GM23338 (cell line): Measurements from ENCODE around the gene ZSCAN21. TPM values are rescaled to one million over a fixed set of nuclear protein-coding genes. Genes with fewer than 3 reads are reported as not detected.
A peak's percentile ranks its signal among the peaks of the same experiment; 100 is the strongest.

Experiments
- ATAC-seq: fragments of 200-7000 bp; cut with Tn5 transposase; 3 replicates; pipeline ENCODE4 v1.9.1; 2020
- DNase-seq: peaks from one replicate; pipeline ENCODE4 v3.0.0-alpha.2; 2015; ENCODE audit warnings: low spot score
- H2AFZ ChIP-seq: fragments of 200-600 bp; sonication (generic); 2 replicates; pipeline ENCODE4 v1.8.0; 2016; ENCODE audit warnings: antibody characterized with exemption, mild to moderate bottlenecking, moderate library complexity
- H3F3A ChIP-seq: fragments of 200-600 bp; sonication (generic); replicated peaks from 2 replicates; pipeline ENCODE4 v1.8.0; 2017; ENCODE audit warnings: antibody characterized with exemption, mixed run types, low read depth
- H3K27ac ChIP-seq: fragments of 200-600 bp; sonication (generic); 2 replicates; pipeline ENCODE4 v1.6.1; 2016; ENCODE audit warnings: low read depth
- H3K27me3 ChIP-seq: fragments of 200-600 bp; sonication (generic); 2 replicates; pipeline ENCODE4 v1.8.0; 2016; ENCODE audit warnings: mild to moderate bottlenecking, mixed run types, moderate library complexity; ENCODE audit not compliant: insufficient read depth
- H3K36me3 ChIP-seq: fragments of 200-600 bp; sonication (generic); 2 replicates; pipeline ENCODE4 v1.8.0; 2016; ENCODE audit warnings: mild to moderate bottlenecking; ENCODE audit not compliant: insufficient read depth
- H3K4me1 ChIP-seq: fragments of 200-600 bp; sonication (generic); 2 replicates; pipeline ENCODE4 v1.8.0; 2016; ENCODE audit warnings: mild to moderate bottlenecking, moderate library complexity; ENCODE audit not compliant: insufficient read depth
- H3K4me2 ChIP-seq: fragments of 200-600 bp; sonication (generic); 2 replicates; pipeline ENCODE4 v1.7.1; 2017; ENCODE audit warnings: mixed run types
- H3K4me3 ChIP-seq: fragments of 200-600 bp; sonication (generic); 2 replicates; pipeline ENCODE4 v1.6.1; 2016; ENCODE audit warnings: mixed run types
- H3K79me2 ChIP-seq: fragments of 200-600 bp; sonication (generic); replicated peaks from 2 replicates; pipeline ENCODE4 v1.8.0; 2017; ENCODE audit warnings: mild to moderate bottlenecking; ENCODE audit not compliant: insufficient read depth
- H3K9me2 ChIP-seq: fragments of 200-600 bp; sonication (generic); 2 replicates; pipeline ENCODE4 v1.8.0; 2017; ENCODE audit not compliant: insufficient read depth
- H4K20me1 ChIP-seq: fragments of 200-600 bp; sonication (generic); replicated peaks from 2 replicates; pipeline ENCODE4 v1.8.0; 2017; ENCODE audit warnings: mild to moderate bottlenecking; ENCODE audit not compliant: insufficient read depth
- H3K27ac Mint-ChIP-seq: 2 replicates; pipeline ENCODE4 v1.8.0; 2020; ENCODE audit warnings: inconsistent platforms, mild to moderate bottlenecking, moderate library complexity, mixed read lengths
- H3K27me3 Mint-ChIP-seq: 3 replicates; pipeline ENCODE4 v1.8.0; 2022; ENCODE audit warnings: low read depth, mild to moderate bottlenecking, moderate library complexity, mixed read lengths, inconsistent platforms; ENCODE audit not compliant: insufficient read depth, poor library complexity
- H3K36me3 Mint-ChIP-seq: 3 replicates; pipeline ENCODE4 v1.8.0; 2021; ENCODE audit warnings: low read depth, mild to moderate bottlenecking, inconsistent platforms, moderate library complexity, mixed read lengths
- H3K4me1 Mint-ChIP-seq: 3 replicates; pipeline ENCODE4 v1.8.0; 2020; ENCODE audit warnings: mild to moderate bottlenecking, inconsistent platforms, mixed read lengths
- H3K4me3 Mint-ChIP-seq: 3 replicates; pipeline ENCODE4 v1.8.0; 2021; ENCODE audit warnings: moderate library complexity, mild to moderate bottlenecking, inconsistent platforms, mixed read lengths
- H3K9me3 Mint-ChIP-seq: 3 replicates; pipeline ENCODE4 v1.8.0; 2020; ENCODE audit warnings: moderate library complexity, mild to moderate bottlenecking, inconsistent platforms, mixed read lengths
- CREB1 ChIP-seq: fragments of 250-450 bp; sonication (Bioruptor Pico); IDR thresholded peaks from 2 replicates; pipeline ENCODE4 v1.5.0; 2020; ENCODE audit warnings: low read depth, mild to moderate bottlenecking, moderate library complexity
- CTCF ChIP-seq, 2 experiments: fragments of 200-600 bp in 1 of 2; sonication (generic) in 1 of 2; conservative IDR thresholded peaks; 2 replicates each; pipeline versions ENCODE4 v1.5.1 to v1.6.1; 2016 to 2017; ENCODE audit warnings: antibody characterized with exemption in 2 of 2, low read depth in 2 of 2, mild to moderate bottlenecking in 2 of 2, moderate library complexity in 1 of 2
- EZH2 ChIP-seq: fragments of 200-600 bp; sonication (generic); IDR thresholded peaks from one replicate; pipeline ENCODE4 v1.8.0; 2017; ENCODE audit warnings: antibody characterized with exemption, mild to moderate bottlenecking, low read depth; ENCODE audit not compliant: unreplicated experiment
- EZH2phosphoT487 ChIP-seq: fragments of 200-600 bp; sonication (generic); IDR thresholded peaks from one replicate; pipeline ENCODE4 v1.8.1; 2018; ENCODE audit warnings: antibody characterized with exemption; ENCODE audit not compliant: unreplicated experiment
- JUNB ChIP-seq: IDR thresholded peaks from one replicate; pipeline ENCODE4 v1.6.1; 2016; ENCODE audit warnings: antibody characterized with exemption; ENCODE audit not compliant: unreplicated experiment
- NANOG ChIP-seq: IDR thresholded peaks from 2 replicates; pipeline ENCODE4 v1.6.1; 2016; ENCODE audit warnings: antibody characterized with exemption, borderline replicate concordance
- POLR2AphosphoS5 ChIP-seq: IDR thresholded peaks from 2 replicates; pipeline ENCODE4 v1.6.1; 2016; ENCODE audit warnings: antibody characterized with exemption, low read depth
- REST ChIP-seq: IDR thresholded peaks from one replicate; pipeline ENCODE4 v1.6.1; 2018; ENCODE audit warnings: antibody characterized with exemption; ENCODE audit not compliant: unreplicated experiment
- STAT1 ChIP-seq: IDR thresholded peaks from one replicate; pipeline ENCODE4 v1.6.1; 2016; ENCODE audit warnings: antibody characterized with exemption; ENCODE audit not compliant: unreplicated experiment
- ZNF114 ChIP-seq: fragments of 250-450 bp; sonication (Bioruptor Pico); IDR thresholded peaks from 2 replicates; pipeline ENCODE4 v1.5.0; 2020; ENCODE audit warnings: mild to moderate bottlenecking, moderate library complexity
- ZNF331 ChIP-seq: fragments of 250-450 bp; sonication (Bioruptor Pico); IDR thresholded peaks from 2 replicates; pipeline ENCODE4 v1.5.0; 2020; ENCODE audit warnings: low read depth, mild to moderate bottlenecking, moderate library complexity
- ZNF462 ChIP-seq: fragments of 250-450 bp; sonication (Bioruptor Pico); IDR thresholded peaks from 2 replicates; pipeline ENCODE4 v1.5.0; 2020; ENCODE audit warnings: mild to moderate bottlenecking, moderate library complexity
- polyA plus RNA-seq: library from polyadenylated mRNA; unstranded; fragments of >200 nt; fragmentation: Nextera tagmentation; extraction: Ambion mirVana; gene quantifications from 2 replicates; pipeline ENCODE4 v1.2.1, GENCODE V29; 2016
- total RNA-seq: library from RNA; depleted of rRNA; stranded (reverse); fragments of >200 nt; shearing (Covaris generic); gene quantifications from 2 replicates; pipeline ENCODE4 v1.2.3, GENCODE V29; 2014
- TF ChIP-seq, protein P1 (sequence below): IDR thresholded peaks from 2 replicates; pipeline ENCODE4 v1.6.1; 2016; ENCODE audit warnings: antibody characterized with exemption

The ZSCAN21 gene
- total and polyA plus RNA-seq, 2 experiments from 2014 or later, result 15.7 to 21.8 TPM

GRCh38 chr7:100100420-100101015 lies 50.9 kb downstream of the ZSCAN21 start:
- Histone ChIP-seq H3K79me2 (peaks cover 60% of the 10 kb centered on the region), H3K27ac (peak overlapping the region; percentile 100), H3K27me3 (no peaks in the 10 kb centered on the region), H3K4me2 (peak overlapping the region; percentile 100), H3K4me1 (peaks cover 13% of the 10 kb centered on the region), H2AFZ (no peak overlapping the region), H3F3A (peaks cover 54% of the 10 kb centered on the region), H3K36me3 (peaks cover 46% of the 10 kb centered on the region), H3K4me3 (peak overlapping the region; percentile 100), H3K9me2 (no peaks in the 10 kb centered on the region), H4K20me1 (peaks cover 41% of the 10 kb centered on the region)
- Mint-ChIP-seq H3K9me3 (peaks cover 5% of the 10 kb centered on the region; the same call in 2 of the 3 replicates), H3K27me3 (peaks cover 53% of the 10 kb centered on the region), H3K4me3 (peak overlapping the region; percentile 95), H3K4me1 (peaks cover 41% of the 10 kb centered on the region), H3K27ac (peak overlapping the region; percentile 99), H3K36me3 (peaks cover 78% of the 10 kb centered on the region)
- DNase-seq, result peak; percentile 96
- TF ChIP-seq EZH2, result no peak
- TF ChIP-seq, protein P1, sequence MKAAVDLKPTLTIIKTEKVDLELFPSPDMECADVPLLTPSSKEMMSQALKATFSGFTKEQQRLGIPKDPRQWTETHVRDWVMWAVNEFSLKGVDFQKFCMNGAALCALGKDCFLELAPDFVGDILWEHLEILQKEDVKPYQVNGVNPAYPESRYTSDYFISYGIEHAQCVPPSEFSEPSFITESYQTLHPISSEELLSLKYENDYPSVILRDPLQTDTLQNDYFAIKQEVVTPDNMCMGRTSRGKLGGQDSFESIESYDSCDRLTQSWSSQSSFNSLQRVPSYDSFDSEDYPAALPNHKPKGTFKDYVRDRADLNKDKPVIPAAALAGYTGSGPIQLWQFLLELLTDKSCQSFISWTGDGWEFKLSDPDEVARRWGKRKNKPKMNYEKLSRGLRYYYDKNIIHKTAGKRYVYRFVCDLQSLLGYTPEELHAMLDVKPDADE, result peak; percentile 77; the same call in 1 of the 2 replicates
- TF ChIP-seq ZNF462 (CRISPR knock-in tag), result no peak
- TF ChIP-seq STAT1, result no peak
- TF ChIP-seq NANOG, result no peak
- no peak for TF ChIP-seq CTCF (conservative IDR thresholded peaks at IDR 0.05; ENCODE audit: low read depth in 2 of 2)
- TF ChIP-seq EZH2phosphoT487, result no peak
- TF ChIP-seq ZNF331 (CRISPR knock-in tag), result no peak
- TF ChIP-seq CREB1, result peak; percentile 82
- no peak for TF ChIP-seq ZNF114 (CRISPR knock-in tag)
- TF ChIP-seq REST, result no peak
- TF ChIP-seq POLR2AphosphoS5, result no peak; the same call in 1 of the 2 replicates
- TF ChIP-seq JUNB, result no peak
- ATAC-seq, result peak; percentile 74
